Osteocyte (in vitro differentiated cells): ENCODE measurements around the gene VSX1. TPM values are rescaled to one million over a fixed set of nuclear protein-coding genes. Genes with fewer than 3 reads are reported as not detected.

ENCODE experiments used
- DNase-seq: peaks from one replicate; pipeline ENCODE4 v3.0.0; 2021; ENCODE audit warnings: mixed read lengths; ENCODE audit not compliant: unreplicated experiment; ENCODE audit errors: extremely low spot score
- H3K27ac Mint-ChIP-seq: one replicate; pipeline ENCODE4 v1.8.0; 2021; ENCODE audit warnings: mild to moderate bottlenecking, mixed read lengths; ENCODE audit not compliant: unreplicated experiment
- H3K27me3 Mint-ChIP-seq: one replicate; pipeline ENCODE4 v1.8.0; 2021; ENCODE audit warnings: mixed read lengths; ENCODE audit not compliant: unreplicated experiment
- H3K36me3 Mint-ChIP-seq: one replicate; pipeline ENCODE4 v1.8.0; 2021; ENCODE audit warnings: mixed read lengths; ENCODE audit not compliant: unreplicated experiment
- H3K4me1 Mint-ChIP-seq: one replicate; pipeline ENCODE4 v1.8.0; 2021; ENCODE audit warnings: mixed read lengths; ENCODE audit not compliant: unreplicated experiment
- H3K4me3 Mint-ChIP-seq: one replicate; pipeline ENCODE4 v1.8.0; 2021; ENCODE audit warnings: mild to moderate bottlenecking, moderate library complexity, mixed read lengths; ENCODE audit not compliant: unreplicated experiment
- H3K9me3 Mint-ChIP-seq: one replicate; pipeline ENCODE4 v1.8.0; 2021; ENCODE audit warnings: mixed read lengths; ENCODE audit not compliant: unreplicated experiment
- total RNA-seq: library from RNA; stranded (reverse); gene quantifications from 2 replicates; pipeline ENCODE4 v1.2.1, GENCODE V29; 2021
- TF ChIP-seq, protein P1 (sequence below): fragments of 200-600 bp; sonication (generic); IDR thresholded peaks from 2 replicates; pipeline ENCODE4 v1.5.0; 2021; ENCODE audit warnings: antibody characterized with exemption, mild to moderate bottlenecking, moderate library complexity

VSX1 gene
- total RNA-seq, 1 donor from 2014 or later = not detected

GRCh38 chr20:25055711-25056495 lies 26.0 kb downstream of the VSX1 start:
- Mint-ChIP-seq H3K4me3 (peak overlapping the region; percentile 75), H3K27ac (no peak overlapping the region)
- no peak for DNase-seq

DNA sequence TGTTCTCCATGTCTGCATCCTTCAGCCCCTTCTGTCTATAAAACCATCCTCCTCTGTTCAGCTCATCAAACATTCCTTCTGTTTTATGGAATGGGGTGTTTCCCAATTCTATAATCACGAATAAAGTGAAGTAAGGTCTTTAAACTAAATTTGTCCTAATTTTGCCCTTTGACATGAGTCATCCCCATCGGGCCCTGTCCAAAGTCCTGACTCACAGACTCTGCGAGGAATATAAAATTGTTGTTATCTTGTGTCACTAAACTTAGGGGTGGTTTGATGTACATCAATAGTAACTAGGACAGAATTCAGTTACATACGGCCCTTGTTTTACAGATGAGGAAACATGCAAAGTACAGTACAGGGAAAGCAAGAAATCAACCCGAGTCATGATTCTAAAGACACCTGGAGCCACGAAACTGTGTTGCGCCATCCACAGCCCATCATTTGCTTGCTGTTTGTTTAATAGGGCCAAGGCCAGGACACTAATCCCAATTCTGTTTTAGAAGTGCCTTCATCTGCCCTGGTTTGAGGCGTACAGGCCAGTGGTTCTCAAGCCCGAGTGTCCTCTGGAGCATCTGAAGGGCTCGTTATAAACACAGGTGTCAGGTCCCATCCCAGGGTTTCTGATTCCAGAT lies 26.8 kb downstream of the VSX1 start:
- no peak overlapping the region for H3K27ac Mint-ChIP-seq
- no peak overlapping the region for H3K4me3 Mint-ChIP-seq
- H3K9me3 Mint-ChIP-seq = no peaks in the 10 kb centered on the region
- TF ChIP-seq, protein P1, sequence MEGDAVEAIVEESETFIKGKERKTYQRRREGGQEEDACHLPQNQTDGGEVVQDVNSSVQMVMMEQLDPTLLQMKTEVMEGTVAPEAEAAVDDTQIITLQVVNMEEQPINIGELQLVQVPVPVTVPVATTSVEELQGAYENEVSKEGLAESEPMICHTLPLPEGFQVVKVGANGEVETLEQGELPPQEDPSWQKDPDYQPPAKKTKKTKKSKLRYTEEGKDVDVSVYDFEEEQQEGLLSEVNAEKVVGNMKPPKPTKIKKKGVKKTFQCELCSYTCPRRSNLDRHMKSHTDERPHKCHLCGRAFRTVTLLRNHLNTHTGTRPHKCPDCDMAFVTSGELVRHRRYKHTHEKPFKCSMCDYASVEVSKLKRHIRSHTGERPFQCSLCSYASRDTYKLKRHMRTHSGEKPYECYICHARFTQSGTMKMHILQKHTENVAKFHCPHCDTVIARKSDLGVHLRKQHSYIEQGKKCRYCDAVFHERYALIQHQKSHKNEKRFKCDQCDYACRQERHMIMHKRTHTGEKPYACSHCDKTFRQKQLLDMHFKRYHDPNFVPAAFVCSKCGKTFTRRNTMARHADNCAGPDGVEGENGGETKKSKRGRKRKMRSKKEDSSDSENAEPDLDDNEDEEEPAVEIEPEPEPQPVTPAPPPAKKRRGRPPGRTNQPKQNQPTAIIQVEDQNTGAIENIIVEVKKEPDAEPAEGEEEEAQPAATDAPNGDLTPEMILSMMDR = no peak
- peaks cover 18% of the 10 kb centered on the region for H3K27me3 Mint-ChIP-seq
- DNase-seq = no peak
- H3K4me1 Mint-ChIP-seq = peaks cover 38% of the 10 kb centered on the region
- no peaks in the 10 kb centered on the region for H3K36me3 Mint-ChIP-seq

More at GRCh38 chr20:25055711-25056495, 26.0 kb downstream of the VSX1 start:
- Mint-ChIP-seq H3K9me3 (no peaks in the 10 kb centered on the region), H3K27me3 (peaks cover 25% of the 10 kb centered on the region), H3K36me3 (no peaks in the 10 kb centered on the region), H3K4me1 (peaks cover 40% of the 10 kb centered on the region)
- TF ChIP-seq, protein P1 = no peak

DNA sequence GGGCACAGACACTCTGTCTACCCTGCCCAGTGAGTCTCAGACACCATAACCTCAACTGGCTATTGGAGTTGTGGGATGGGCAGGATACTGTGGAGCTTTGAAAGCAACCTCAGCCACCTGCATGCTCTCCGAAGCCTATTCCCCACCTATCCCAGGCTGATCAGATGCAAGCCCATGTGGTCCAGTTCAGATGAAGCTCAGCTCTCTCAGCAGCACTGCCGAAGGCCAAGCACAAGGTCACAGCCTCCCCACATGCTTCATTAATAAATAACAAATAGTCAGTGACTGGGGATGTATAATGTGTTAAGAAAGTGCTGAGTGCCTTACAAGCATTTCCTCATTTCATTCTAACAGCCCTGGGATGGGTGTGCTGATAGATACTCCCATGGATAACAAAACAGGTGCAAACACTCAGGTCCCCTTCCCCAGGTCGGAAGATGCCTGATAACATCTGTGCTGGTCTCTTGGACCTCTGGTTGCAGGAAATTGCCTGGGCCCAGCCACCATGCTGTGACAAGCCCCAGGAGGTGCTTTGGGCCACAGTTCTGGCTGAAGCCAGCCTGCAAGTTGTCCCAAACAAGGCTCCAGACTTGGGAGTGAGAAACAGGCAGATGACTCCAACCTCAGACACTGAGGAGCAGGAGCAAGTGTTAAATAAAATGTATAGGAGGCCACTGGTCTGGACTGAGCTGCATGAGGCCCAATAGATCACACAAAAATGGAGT lies 27.7 kb downstream of the VSX1 start:
- peaks cover 35% of the 10 kb centered on the region for H3K4me1 Mint-ChIP-seq
- H3K36me3 Mint-ChIP-seq = peaks cover 2% of the 10 kb centered on the region
- H3K9me3 Mint-ChIP-seq = no peaks in the 10 kb centered on the region
- no peak overlapping the region for H3K4me3 Mint-ChIP-seq
- TF ChIP-seq, protein P1 = no peak
- no peak for DNase-seq
- H3K27me3 Mint-ChIP-seq = peaks cover 10% of the 10 kb centered on the region
- no peak overlapping the region for H3K27ac Mint-ChIP-seq

- Mint-ChIP-seq H3K4me1 (peaks cover 28% of the 10 kb centered on the region), H3K27me3 (peaks cover 6% of the 10 kb centered on the region)
- DNase-seq = no peak
Measured at GRCh38 chr20:25053255-25054031, 28.5 kb downstream of the VSX1 start.

More at GRCh38 chr20:25053255-25054031, 28.5 kb downstream of the VSX1 start:
- H3K36me3 Mint-ChIP-seq = peaks cover 2% of the 10 kb centered on the region
- TF ChIP-seq, protein P1 = no peak
- peak overlapping the region; percentile 66 for H3K27ac Mint-ChIP-seq
- H3K4me3 Mint-ChIP-seq = no peak overlapping the region
- no peaks in the 10 kb centered on the region for H3K9me3 Mint-ChIP-seq
